ENCODE data around the gene NCOA4. TPM values are rescaled to one million over a fixed set of nuclear protein-coding genes. Genes with fewer than 3 reads are reported as not detected.
"Not testable (repeated sequence)": the region's sequence is repeated elsewhere in the genome, so short reads cannot be mapped to it uniquely, and the experiment has no call there.

The NCOA4 gene
- total RNA-seq, 1 donor from 2014 or later = 89.0 TPM

GRCh38 chr10:46052791-46053375 lies 22.5 kb upstream of the NCOA4 start:
- no peak for DNase-seq (ENCODE audit: low spot score)
- Mint-ChIP-seq H3K36me3 (ENCODE audit: low read depth) (no peaks in the 10 kb centered on the region), H3K4me1 (ENCODE audit: low read depth) (no peaks in the 10 kb centered on the region), H3K9me3 (ENCODE audit: low read depth) (peaks cover 8% of the 10 kb centered on the region), H3K27ac (ENCODE audit: unreplicated experiment) (no peak overlapping the region), H3K27me3 (ENCODE audit: low read depth) (peaks cover 14% of the 10 kb centered on the region), H3K4me3 (ENCODE audit: unreplicated experiment) (no peak overlapping the region)
- TF ChIP-seq CTCF (IDR thresholded peaks at IDR 0.05) = no peak

GRCh38 chr10:46052057-46052790 lies 21.8 kb upstream of the NCOA4 start:
- no peaks in the 10 kb centered on the region for H3K4me1 Mint-ChIP-seq (ENCODE audit: low read depth)

GRCh38 chr10:46050941-46051623 lies 20.7 kb upstream of the NCOA4 start:
- no peaks in the 10 kb centered on the region for H3K9me3 Mint-ChIP-seq (ENCODE audit: low read depth)
- H3K36me3 Mint-ChIP-seq (ENCODE audit: low read depth) = no peaks in the 10 kb centered on the region
- no peak for DNase-seq (ENCODE audit: low spot score)
- TF ChIP-seq CTCF (IDR thresholded peaks at IDR 0.05) = no peak
- no peak overlapping the region for H3K27ac Mint-ChIP-seq (ENCODE audit: unreplicated experiment)
- no peak overlapping the region for H3K4me3 Mint-ChIP-seq (ENCODE audit: unreplicated experiment)
- no peaks in the 10 kb centered on the region for H3K4me1 Mint-ChIP-seq (ENCODE audit: low read depth)
- H3K27me3 Mint-ChIP-seq (ENCODE audit: low read depth) = peaks cover 29% of the 10 kb centered on the region

More at GRCh38 chr10:46052057-46052790, 21.8 kb upstream of the NCOA4 start:
- Mint-ChIP-seq H3K27ac (ENCODE audit: unreplicated experiment) (no peak overlapping the region), H3K36me3 (ENCODE audit: low read depth) (no peaks in the 10 kb centered on the region), H3K4me3 (ENCODE audit: unreplicated experiment) (no peak overlapping the region), H3K9me3 (ENCODE audit: low read depth) (peaks cover 4% of the 10 kb centered on the region), H3K27me3 (ENCODE audit: low read depth) (peaks cover 21% of the 10 kb centered on the region)
- DNase-seq (ENCODE audit: low spot score) = no peak
- no peak for TF ChIP-seq CTCF (IDR thresholded peaks at IDR 0.05)

- not testable (repeated sequence) for H3K4me3 Mint-ChIP-seq (ENCODE audit: unreplicated experiment); H3K9me3 Mint-ChIP-seq (ENCODE audit: low read depth); H3K27ac Mint-ChIP-seq (ENCODE audit: unreplicated experiment); DNase-seq (ENCODE audit: low spot score); H3K36me3 Mint-ChIP-seq (ENCODE audit: low read depth); H3K4me1 Mint-ChIP-seq (ENCODE audit: low read depth)
- peaks cover 37% of the 10 kb centered on the region for H3K27me3 Mint-ChIP-seq (ENCODE audit: low read depth)
Observed at GRCh38 chr10:46049497-46049831, 19.0 kb upstream of the NCOA4 start.

GRCh38 chr10:46048152-46048551 lies 17.7 kb upstream of the NCOA4 start:
- no peak for TF ChIP-seq CTCF (IDR thresholded peaks at IDR 0.05)
- no peaks in the 10 kb centered on the region for H3K9me3 Mint-ChIP-seq (ENCODE audit: low read depth)
- H3K4me3 Mint-ChIP-seq (ENCODE audit: unreplicated experiment) = no peak overlapping the region
- no peaks in the 10 kb centered on the region for H3K36me3 Mint-ChIP-seq (ENCODE audit: low read depth)
- no peak overlapping the region for H3K27ac Mint-ChIP-seq (ENCODE audit: unreplicated experiment)
- peaks cover 36% of the 10 kb centered on the region for H3K27me3 Mint-ChIP-seq (ENCODE audit: low read depth)
- no peaks in the 10 kb centered on the region for H3K4me1 Mint-ChIP-seq (ENCODE audit: low read depth)
- DNase-seq (ENCODE audit: low spot score) = no peak

Data from chondrocyte (in vitro differentiated cells).